SK-MEL-5 (cell line): ENCODE results near the gene MYOCD. TPM values are rescaled to one million over a fixed set of nuclear protein-coding genes. Genes with fewer than 3 reads are reported as not detected.

ENCODE experiments used
- DNase-seq: peaks from one replicate; pipeline ENCODE4 v3.0.0-alpha.2; 2016; ENCODE audit warnings: low read depth, low spot score
- in situ Hi-C: cut with HindIII; loops from 2 replicates; pipeline ENCODE4 v1.10.0; 2016; ENCODE audit warnings: low sequenced_read_pairs, high pct_unique_total_duplicates, low pct_unique_long_range_greater_than_20kb
- total RNA-seq: library from RNA; depleted of rRNA; stranded (reverse); fragments of >200 nt; shearing (Covaris generic); gene quantifications from 2 replicates; pipeline ENCODE4 v1.2.3, GENCODE V29; 2014

MYOCD gene
- total RNA-seq, 1 experiment from 2014 or later: not detected

DNA sequence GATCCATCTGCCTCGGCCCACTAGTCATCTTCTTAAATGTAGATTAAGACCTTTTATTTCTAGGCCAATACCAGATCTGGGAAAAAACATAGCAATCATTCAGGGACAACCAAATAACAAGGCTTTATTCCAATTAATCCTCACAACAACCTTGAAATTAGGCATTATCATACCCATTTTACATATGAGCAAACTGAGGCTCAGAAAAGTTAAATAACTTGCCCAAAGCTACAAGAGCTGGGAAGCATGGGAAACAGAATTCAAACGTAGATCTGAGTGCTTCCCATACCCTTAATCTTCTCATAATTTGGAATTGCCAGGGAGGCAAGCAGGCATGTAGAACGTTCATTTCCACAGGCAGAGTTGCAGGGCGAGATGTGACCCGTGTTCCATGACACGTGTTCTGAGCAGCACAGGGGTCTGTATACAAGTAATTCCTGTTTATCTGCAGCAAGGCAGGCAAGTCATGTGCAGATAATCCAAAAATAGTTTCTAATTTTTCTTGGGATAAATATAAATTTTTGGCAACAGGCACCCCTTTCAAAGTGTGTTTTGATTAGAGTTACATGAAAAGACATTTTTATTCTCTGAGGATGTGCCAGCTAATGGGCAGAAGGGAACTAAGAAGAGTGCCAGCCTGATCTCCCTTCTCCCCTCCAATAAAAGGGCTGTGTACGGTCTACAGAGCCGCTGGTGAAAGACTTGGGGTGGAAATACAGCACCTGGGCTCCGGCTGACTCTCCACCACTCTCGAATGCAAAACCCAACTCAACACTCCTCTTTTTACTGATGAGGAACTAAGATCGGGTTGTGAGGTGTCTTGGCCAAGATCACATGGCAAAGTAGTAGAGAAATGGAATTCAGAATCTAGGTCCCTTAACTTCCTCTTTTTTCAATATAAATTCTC lies 27.7 kb upstream of the MYOCD start:
- in situ Hi-C loops: no loop called here

GRCh38 chr17:12640364-12640763 lies 25.3 kb upstream of the MYOCD start:
- DNase-seq: no peak
- in situ Hi-C loops: no loop called here

More for the DNA sequence above, 27.7 kb upstream of the MYOCD start:
- DNase-seq: no peak

- in situ Hi-C loops: no loop called here
Measured at GRCh38 chr17:12641084-12641483, 24.6 kb upstream of the MYOCD start.

DNA sequence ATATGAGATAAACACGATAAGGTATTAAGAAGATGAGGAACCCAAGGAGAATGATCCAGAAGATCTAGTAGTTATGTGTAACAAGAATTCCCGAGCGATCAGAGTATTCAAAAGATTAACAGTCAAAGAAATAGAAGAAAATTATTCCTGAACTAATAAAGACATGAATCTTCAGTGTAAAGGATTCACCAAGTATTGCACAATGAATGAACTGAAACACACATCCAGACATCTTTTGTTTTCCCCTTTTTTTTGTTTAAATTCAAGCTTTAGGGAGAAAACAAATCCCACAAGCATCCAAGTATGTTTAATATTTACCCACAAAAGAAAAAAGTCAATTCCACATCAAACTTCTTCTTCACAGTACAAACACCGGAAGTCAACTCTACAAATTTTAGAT lies 23.7 kb upstream of the MYOCD start:
- DNase-seq: no peak
- in situ Hi-C loops: no loop called here

More at GRCh38 chr17:12641084-12641483, 24.6 kb upstream of the MYOCD start:
- DNase-seq: no peak

- no peak for DNase-seq
- in situ Hi-C loops: no loop called here
Measured at GRCh38 chr17:12643822-12644221, 21.9 kb upstream of the MYOCD start.

- in situ Hi-C loops: no loop called here
- no peak for DNase-seq
Measured at GRCh38 chr17:12644623-12645022, 21.1 kb upstream of the MYOCD start.

GRCh38 chr17:12646761-12647422 lies 18.8 kb upstream of the MYOCD start:
- in situ Hi-C loops: no loop called here
- DNase-seq: no peak

DNA sequence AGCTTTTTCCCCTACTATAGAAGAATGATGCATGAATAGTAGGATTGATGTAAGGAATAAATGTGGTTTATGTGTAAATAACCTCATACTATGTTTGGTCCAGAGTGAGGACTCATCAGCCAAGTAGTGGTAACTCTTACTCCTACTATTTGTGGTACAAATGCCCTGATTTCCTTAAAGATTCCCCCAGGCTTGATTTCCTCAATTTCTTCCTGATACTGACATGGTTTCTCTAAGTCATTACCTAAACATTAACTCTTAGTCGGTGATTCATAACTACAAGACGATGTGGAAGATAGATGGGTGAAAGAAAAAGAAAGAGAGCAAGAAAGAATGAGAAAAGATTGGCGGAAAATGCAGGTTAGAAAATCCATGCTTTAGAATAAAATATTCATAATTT lies 17.2 kb upstream of the MYOCD start:
- DNase-seq: no peak

GRCh38 chr17:12655936-12656335 lies 9.8 kb upstream of the MYOCD start:
- no peak for DNase-seq
- in situ Hi-C loops: no loop called here

More for the DNA sequence above, 17.2 kb upstream of the MYOCD start:
- in situ Hi-C loops: no loop called here

DNA sequence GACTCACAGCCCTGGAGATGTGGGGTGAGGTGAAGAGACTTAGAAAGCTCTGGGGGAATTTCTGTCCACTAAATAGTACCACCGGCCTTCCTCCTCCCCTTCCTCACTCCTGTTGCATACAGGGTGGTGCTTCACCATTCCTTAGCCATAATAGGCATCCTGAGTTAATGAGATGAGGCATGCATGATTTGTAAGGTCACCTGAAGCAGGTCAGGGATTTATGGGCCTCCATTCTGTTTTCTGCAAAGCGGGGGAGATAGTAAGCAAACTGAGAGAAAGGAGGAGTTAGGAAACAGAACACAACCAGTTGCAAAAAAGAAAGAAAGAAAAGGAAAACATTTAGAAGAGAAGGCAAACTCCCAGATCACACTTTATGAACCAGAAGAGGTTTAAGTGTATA lies 9.3 kb upstream of the MYOCD start:
- in situ Hi-C loops: no loop called here
- no peak for DNase-seq

DNA sequence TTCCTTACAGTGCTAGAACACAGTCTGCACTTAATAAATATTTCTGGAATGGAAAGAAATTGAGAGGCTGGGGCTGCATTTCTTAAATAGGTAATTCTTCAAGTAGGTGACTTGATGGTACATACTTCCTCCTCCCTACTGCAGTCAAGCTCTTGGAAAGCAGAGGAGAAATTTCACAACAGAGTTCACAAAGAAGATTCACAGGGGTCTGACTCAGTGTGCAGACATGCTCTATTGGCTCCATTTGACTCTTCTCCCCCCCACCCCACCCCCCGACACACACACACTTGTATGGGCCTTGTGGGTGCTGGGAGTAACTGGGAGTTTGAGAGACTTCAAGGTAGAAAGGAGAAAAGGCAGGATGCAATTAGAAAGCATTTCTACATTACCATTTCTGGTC lies 6.2 kb upstream of the MYOCD start:
- DNase-seq: no peak

GRCh38 chr17:12664252-12664651 lies 1.4 kb upstream of the MYOCD start:
- DNase-seq: no peak
- in situ Hi-C loops: no loop called here

More for the DNA sequence above, 6.2 kb upstream of the MYOCD start:
- in situ Hi-C loops: no loop called here

DNA sequence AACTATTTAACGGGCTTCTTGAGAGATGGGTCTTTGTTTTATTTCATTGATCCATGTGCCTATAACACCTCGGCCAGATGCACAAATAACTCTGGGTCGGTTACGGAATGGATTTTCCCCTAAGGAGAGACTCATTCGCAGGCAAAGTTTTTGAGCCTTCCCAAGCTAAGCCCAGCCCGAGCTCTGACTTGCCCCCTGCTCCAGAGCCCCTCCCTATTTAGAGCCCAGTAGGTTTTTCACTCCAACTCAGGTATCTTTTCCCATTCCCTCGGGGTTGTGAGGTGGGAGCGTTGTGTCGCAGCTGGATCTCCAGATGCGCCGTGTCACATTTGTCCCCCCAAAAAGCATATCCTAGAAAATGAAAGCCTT lies 812 bp upstream of the MYOCD start:
- DNase-seq: no peak
- in situ Hi-C loops: no loop called here

- DNase-seq: no peak
Measured at GRCh38 chr17:12666718-12667117, 1.0 kb downstream of the MYOCD start.

GRCh38 chr17:12667299-12667958 lies 1.7 kb downstream of the MYOCD start:
- peak; percentile 74 for DNase-seq
- in situ Hi-C loops: no loop called here

More at GRCh38 chr17:12666718-12667117, 1.0 kb downstream of the MYOCD start:
- in situ Hi-C loops: no loop called here

DNA sequence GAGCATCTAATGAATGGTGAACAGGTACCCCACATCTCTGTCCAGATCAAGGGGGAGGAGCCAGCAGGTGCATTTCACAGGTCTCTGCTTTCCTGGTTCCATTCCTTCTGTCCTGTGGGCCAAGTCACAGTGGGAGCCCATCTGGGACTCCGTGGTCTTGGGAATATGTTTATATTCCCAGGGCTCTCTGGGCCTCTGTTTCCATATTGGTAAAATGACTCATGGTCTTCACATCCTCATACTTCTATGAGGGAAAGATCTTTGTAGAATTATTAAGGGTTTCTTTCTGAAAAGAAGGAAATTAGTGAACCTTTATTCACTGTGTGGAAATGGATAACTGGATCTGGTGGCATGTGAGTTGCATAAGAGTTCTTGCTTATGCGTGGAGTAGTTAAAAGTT lies 6.2 kb downstream of the MYOCD start:
- in situ Hi-C loops: no loop called here
- no peak for DNase-seq

DNA sequence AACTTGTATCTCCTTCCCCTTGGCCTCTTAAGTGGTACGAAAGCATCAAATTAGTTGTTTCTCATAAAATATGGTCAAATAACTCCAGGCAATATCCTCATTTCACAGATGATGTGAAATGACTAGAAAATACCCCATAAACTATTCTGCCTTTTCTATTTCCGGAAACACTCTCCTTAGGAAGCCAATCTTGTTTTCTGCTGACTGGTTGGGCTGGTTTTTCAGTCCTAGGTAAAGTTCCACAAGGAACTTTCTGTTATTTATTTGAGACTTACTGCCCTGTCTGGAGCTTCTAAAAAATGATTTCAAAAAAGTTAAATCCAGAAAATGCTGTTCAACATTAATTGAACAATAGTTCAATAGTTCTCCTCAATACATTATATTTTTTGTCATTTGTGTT lies 7.3 kb downstream of the MYOCD start:
- in situ Hi-C loops: no loop called here
- DNase-seq: no peak

DNA sequence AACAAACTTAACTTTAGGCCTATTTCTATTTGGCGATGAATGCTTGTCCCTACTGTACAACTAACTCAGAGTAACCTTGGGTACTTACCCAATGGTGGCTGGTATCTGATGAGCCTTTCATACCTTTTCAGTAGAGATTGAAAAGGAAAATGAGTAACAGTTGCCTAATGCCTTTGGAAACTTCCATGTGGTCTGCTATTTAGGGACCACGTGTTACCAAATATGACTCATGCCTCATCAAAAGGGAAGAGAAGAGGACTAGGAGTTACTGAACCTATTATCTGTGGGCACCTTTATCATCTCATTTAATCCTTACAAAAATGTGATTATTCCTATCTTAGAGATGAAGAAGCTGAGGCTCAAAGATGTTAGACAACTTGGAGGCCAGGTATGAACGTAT lies 8.1 kb downstream of the MYOCD start:
- in situ Hi-C loops: no loop called here

More for the DNA sequence above, 8.1 kb downstream of the MYOCD start:
- no peak for DNase-seq
